Right hindlimb (tissue), 1 donor: Measurements from ENCODE around the gene NT5DC3.
A peak's percentile ranks its signal among the peaks of the same experiment; 100 is the strongest.

Experiments used
- DNase-seq: peaks from one replicate; pipeline ENCODE4 v3.0.0-alpha.2; 2018

NT5DC3 gene

GRCh38 chr12:103840876-103841689 lies at the start of gene NT5DC3:
Gene NT5DC3 (minus strand): TSS chr12:103841234. CDS start chr12:103841156, 78 bp downstream.
- peak; percentile 87 for DNase-seq

GRCh38 chr12:103887738-103888137 lies 46.7 kb upstream of the NT5DC3 start:
- no peak for DNase-seq

GRCh38 chr12:103886195-103886797 lies 45.3 kb upstream of the NT5DC3 start:
- DNase-seq: no peak

GRCh38 chr12:103884316-103884715 lies 43.3 kb upstream of the NT5DC3 start:
- peak; percentile 37 for DNase-seq

GRCh38 chr12:103883908-103884307 lies 42.9 kb upstream of the NT5DC3 start:
- DNase-seq: no peak

GRCh38 chr12:103882861-103883596 lies 42.0 kb upstream of the NT5DC3 start:
- no peak for DNase-seq

- no peak for DNase-seq
Observed at GRCh38 chr12:103881261-103881660, 40.2 kb upstream of the NT5DC3 start.

- no peak for DNase-seq
Observed at GRCh38 chr12:103880299-103881142, 39.5 kb upstream of the NT5DC3 start.

GRCh38 chr12:103879878-103880277 lies 38.8 kb upstream of the NT5DC3 start:
- no peak for DNase-seq

- no peak for DNase-seq
Observed at GRCh38 chr12:103879048-103879692, 38.1 kb upstream of the NT5DC3 start.

GRCh38 chr12:103877934-103878510 lies 37.0 kb upstream of the NT5DC3 start:
- peak; percentile 44 for DNase-seq

- DNase-seq: no peak
Observed at GRCh38 chr12:103877288-103877687, 36.3 kb upstream of the NT5DC3 start.

- DNase-seq: no peak
Observed at GRCh38 chr12:103875666-103876065, 34.6 kb upstream of the NT5DC3 start.

GRCh38 chr12:103868215-103868614 lies 27.2 kb upstream of the NT5DC3 start:
- DNase-seq: no peak

GRCh38 chr12:103865151-103865730 lies 24.2 kb upstream of the NT5DC3 start:
- DNase-seq: no peak

- DNase-seq: no peak
Observed at GRCh38 chr12:103864710-103865109, 23.7 kb upstream of the NT5DC3 start.

GRCh38 chr12:103858953-103859601 lies 18.0 kb upstream of the NT5DC3 start:
- DNase-seq: no peak

- no peak for DNase-seq
Observed at GRCh38 chr12:103858335-103858734, 17.3 kb upstream of the NT5DC3 start.

- no peak for DNase-seq
Observed at GRCh38 chr12:103857164-103857563, 16.1 kb upstream of the NT5DC3 start.

- no peak for DNase-seq
Observed at GRCh38 chr12:103855896-103856657, 15.0 kb upstream of the NT5DC3 start.
